Spleen (tissue), 7 donors: ENCODE data around the gene BATF.

ENCODE experiments used
- POLR2A ChIP-seq, 3 donors: fragments of 450-650 bp; IDR thresholded peaks; one replicate each; pipeline ENCODE4 v1.5.1; 2017; ENCODE audit warnings: antibody characterized with exemption in 3 of 3, mild to moderate bottlenecking in 1 of 3
- POLR2AphosphoS5 ChIP-seq, 3 donors: sonication (generic); formaldehyde crosslinking; IDR thresholded peaks; one replicate each; pipeline ENCODE4 v1.5.1; 2017; ENCODE audit warnings: antibody characterized with exemption in 3 of 3
- TF ChIP-seq, protein P1 (sequence below), 11 experiments: fragments of 200-600 bp in 7 of 11; fragments of 450-650 bp in 4 of 11; sonication (generic) in 4 of 11; IDR thresholded peaks in 8 of 11; conservative IDR thresholded peaks in 3 of 11; 1 replicate in 7 of 11; 2 replicates in 4 of 11; pipeline versions ENCODE4 v1.4.0 to v1.8.0; 2016 to 2021; ENCODE audit warnings: antibody characterized with exemption in 11 of 11, inconsistent platforms in 4 of 11, mild to moderate bottlenecking in 1 of 11
- donor health status: DM: no; HTN: no; CAD: no; lungs with moderate emphysema.
- donor health status: DM: no; HTN: no; CAD: no.
- donor health status: DM: no; HTN: no; CAD: no.

DNA sequence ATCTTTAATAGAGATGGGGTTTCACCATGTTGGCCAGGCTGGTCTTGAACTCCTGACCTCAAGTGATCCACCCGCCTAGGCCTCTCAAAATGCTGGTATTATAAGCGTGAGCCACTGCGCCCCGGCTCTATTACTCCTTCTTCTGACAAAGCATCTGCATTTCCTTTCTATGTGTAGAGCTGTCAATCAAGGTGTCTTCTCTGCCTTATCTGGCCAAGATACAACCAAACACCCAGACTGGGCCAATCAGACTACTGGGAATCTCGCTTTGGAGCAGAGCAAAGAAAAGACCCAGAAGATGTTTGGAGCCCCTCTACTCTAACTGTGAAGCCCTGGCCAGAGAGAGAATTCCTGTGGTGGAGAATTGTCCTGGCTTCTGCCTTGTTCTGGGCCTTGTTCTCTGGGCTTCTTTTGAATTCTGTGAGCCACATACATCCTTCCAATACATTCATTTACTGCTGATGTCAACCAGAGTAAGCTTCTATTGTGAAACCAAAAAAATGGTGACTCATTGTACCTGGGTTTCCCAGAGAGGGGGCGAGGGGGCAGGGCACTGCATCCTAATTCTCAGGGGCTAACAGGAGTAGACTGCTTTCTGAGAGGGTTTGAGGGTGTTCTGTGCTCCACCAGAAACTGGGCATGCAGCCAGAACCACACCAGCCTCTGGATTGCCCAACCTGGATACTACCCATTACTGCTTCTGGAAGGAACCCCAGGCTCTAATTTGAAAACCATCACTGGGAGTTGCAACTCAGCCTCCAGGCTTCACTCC lies 37.4 kb downstream of the BATF start:
- no peak for TF ChIP-seq POLR2A (IDR thresholded peaks at IDR 0.05)
- TF ChIP-seq, protein P1, sequence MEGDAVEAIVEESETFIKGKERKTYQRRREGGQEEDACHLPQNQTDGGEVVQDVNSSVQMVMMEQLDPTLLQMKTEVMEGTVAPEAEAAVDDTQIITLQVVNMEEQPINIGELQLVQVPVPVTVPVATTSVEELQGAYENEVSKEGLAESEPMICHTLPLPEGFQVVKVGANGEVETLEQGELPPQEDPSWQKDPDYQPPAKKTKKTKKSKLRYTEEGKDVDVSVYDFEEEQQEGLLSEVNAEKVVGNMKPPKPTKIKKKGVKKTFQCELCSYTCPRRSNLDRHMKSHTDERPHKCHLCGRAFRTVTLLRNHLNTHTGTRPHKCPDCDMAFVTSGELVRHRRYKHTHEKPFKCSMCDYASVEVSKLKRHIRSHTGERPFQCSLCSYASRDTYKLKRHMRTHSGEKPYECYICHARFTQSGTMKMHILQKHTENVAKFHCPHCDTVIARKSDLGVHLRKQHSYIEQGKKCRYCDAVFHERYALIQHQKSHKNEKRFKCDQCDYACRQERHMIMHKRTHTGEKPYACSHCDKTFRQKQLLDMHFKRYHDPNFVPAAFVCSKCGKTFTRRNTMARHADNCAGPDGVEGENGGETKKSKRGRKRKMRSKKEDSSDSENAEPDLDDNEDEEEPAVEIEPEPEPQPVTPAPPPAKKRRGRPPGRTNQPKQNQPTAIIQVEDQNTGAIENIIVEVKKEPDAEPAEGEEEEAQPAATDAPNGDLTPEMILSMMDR (IDR thresholded peaks at IDR 0.05 in 8 of 11, conservative IDR thresholded peaks at IDR 0.05 in 3 of 11): no peak
- no peak for TF ChIP-seq POLR2AphosphoS5 (IDR thresholded peaks at IDR 0.05)
